ENCODE data around the gene NELFE. TPM values are rescaled to one million over a fixed set of nuclear protein-coding genes. Genes with fewer than 3 reads are reported as not detected.

NELFE gene
- total RNA-seq, 1 experiment from 2014 or later: 75.3 TPM

DNA sequence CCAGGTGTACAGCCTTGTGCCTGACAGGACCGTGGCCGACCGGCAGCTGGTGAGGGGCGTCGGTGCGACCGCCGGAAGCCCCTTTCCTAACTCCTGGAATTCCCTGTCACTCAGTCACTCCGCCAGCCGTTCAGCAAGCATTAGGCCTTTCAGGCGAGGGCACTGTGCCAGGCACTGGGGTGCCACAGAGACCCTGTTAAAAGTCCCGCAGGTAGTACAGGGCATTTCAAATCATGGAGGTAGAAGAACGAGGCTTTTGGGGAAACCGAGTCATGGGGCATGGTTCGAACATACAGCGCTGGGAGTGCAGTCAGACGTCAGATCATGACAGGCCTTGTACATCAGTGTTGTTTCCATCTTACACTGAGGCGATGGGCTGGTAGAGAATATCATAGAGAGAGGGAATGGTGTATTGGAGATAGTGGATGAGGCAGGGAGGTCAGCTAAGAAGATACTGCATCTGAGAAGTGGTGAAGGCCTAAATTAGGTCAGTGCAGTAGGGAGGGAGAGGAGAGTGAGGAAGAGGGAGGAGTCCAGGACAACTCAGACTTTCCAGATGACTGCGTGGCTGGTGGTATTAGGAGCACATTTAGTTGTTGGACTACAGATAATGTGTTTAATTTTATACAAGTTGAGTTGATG lies 14.1 kb upstream of the NELFE start:
- H3K27me3 Mint-ChIP-seq (ENCODE audit: insufficient read depth, unreplicated experiment): no peaks in the 10 kb centered on the region

DNA sequence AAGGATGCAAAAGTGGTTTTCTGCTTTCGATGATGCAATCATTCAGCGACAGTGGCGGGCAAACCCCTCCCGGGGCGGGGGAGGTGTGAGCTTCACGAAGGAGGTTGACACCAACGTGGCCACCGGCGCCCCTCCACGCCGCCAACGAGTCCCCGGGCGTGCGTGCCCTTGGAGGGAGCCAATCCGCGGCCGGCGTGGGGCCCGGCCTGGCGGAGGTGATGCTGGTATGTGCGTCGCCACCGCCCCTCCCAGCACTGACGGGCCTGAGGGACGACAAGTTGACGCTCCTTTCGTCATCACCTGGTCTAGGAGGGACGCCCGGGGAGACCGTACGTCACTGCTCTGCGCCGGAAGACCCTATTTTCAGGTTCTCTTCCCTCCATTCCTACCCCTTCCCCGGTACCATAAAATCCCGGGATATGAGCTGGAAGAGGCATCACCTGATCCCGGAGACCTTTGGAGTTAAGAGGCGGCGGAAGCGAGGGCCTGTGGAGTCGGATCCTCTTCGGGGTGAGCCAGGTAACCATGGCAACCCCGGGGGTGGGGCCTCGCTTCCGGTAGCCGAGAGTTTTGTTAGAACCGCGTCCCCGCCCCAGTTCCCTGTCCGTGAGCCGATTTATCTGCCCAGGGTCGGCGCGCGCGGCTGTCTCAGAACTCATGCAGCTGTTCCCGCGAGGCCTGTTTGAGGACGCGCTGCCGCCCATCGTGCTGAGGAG lies 13.4 kb upstream of the NELFE start, which contains the start of gene DXO:
DXO (minus strand) TSS at position 146 of the 716 bp plus-strand sequence. CDS start 463 bp downstream, outside the sequence.
- TF ChIP-seq, protein P1, sequence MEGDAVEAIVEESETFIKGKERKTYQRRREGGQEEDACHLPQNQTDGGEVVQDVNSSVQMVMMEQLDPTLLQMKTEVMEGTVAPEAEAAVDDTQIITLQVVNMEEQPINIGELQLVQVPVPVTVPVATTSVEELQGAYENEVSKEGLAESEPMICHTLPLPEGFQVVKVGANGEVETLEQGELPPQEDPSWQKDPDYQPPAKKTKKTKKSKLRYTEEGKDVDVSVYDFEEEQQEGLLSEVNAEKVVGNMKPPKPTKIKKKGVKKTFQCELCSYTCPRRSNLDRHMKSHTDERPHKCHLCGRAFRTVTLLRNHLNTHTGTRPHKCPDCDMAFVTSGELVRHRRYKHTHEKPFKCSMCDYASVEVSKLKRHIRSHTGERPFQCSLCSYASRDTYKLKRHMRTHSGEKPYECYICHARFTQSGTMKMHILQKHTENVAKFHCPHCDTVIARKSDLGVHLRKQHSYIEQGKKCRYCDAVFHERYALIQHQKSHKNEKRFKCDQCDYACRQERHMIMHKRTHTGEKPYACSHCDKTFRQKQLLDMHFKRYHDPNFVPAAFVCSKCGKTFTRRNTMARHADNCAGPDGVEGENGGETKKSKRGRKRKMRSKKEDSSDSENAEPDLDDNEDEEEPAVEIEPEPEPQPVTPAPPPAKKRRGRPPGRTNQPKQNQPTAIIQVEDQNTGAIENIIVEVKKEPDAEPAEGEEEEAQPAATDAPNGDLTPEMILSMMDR (IDR thresholded peaks at IDR 0.05; ENCODE audit: insufficient read depth in 1 of 2, low read depth in 1 of 2, low read length in 1 of 2, severe bottlenecking in 1 of 2, unreplicated experiment in 1 of 2): no peak

More for the DNA sequence above, 14.1 kb upstream of the NELFE start:
- Histone ChIP-seq H3K27me3 (replicated peaks; ENCODE audit: control insufficient read depth, insufficient read depth, low read length) (no peaks in the 10 kb centered on the region), H3K4me3 (ENCODE audit: low read depth, low read length) (peak overlapping the region; percentile 76), H3K9me3 (no peaks in the 10 kb centered on the region), H3K4me1 (peaks cover 5% of the 10 kb centered on the region; the same call in 1 of the 2 replicates), H3K36me3 (ENCODE audit: control insufficient read depth, insufficient read depth, low read length) (peaks cover 1% of the 10 kb centered on the region; the same call in 1 of the 2 replicates)
- TF ChIP-seq, protein P1 (IDR thresholded peaks at IDR 0.05; ENCODE audit: insufficient read depth in 1 of 2, low read depth in 1 of 2, low read length in 1 of 2, severe bottlenecking in 1 of 2, unreplicated experiment in 1 of 2): no peak
- TSS peak; percentile 58 for BruUV-seq (replicated peaks)
- Mint-ChIP-seq H3K4me1 (ENCODE audit: low read depth, unreplicated experiment) (peaks cover 21% of the 10 kb centered on the region), H3K36me3 (ENCODE audit: insufficient read depth, unreplicated experiment) (peaks cover 66% of the 10 kb centered on the region), H3K27ac (ENCODE audit: unreplicated experiment) (peak overlapping the region; percentile 82), H3K4me3 (ENCODE audit: unreplicated experiment) (peak overlapping the region; percentile 67), H3K9me3 (ENCODE audit: unreplicated experiment) (no peaks in the 10 kb centered on the region)
- POLR2A ChIA-PET: interaction anchor here (0.6 to 2.4 kb wide), 3 partner anchors 14 to 220 kb away, joined by 5 to 18 read pairs (median 10); partner anchors contain the start of genes NELFE and SKIC2
- CTCF ChIA-PET: interaction anchor here (1.3 to 1.6 kb wide), 2 partner anchors 20 to 74 kb away, joined by 3 to 4 read pairs; no protein-coding TSS in a partner anchor
- intact Hi-C loops (cut with micrococcal nuclease; ENCODE audit: unreplicated experiment): loop anchor here (1.0 kb wide), 1 partner anchor 14 kb away; the partner anchor contains the start of gene SKIC2
- DNase-seq: no peak

More for the DNA sequence above, 13.4 kb upstream of the NELFE start, which contains the start of gene DXO:
- DNase-seq: peak; percentile 97 to 98
- Histone ChIP-seq H3K27me3 (replicated peaks; ENCODE audit: control insufficient read depth, insufficient read depth, low read length) (no peaks in the 10 kb centered on the region), H3K4me3 (ENCODE audit: low read depth, low read length) (peak within 1 kb of the TSS; percentile 76), H3K4me1 (peaks cover 5% of the 10 kb centered on the region; the same call in 1 of the 2 replicates), H3K9me3 (no peaks in the 10 kb centered on the region), H3K36me3 (ENCODE audit: control insufficient read depth, insufficient read depth, low read length) (peaks cover 1% of the 10 kb centered on the region; the same call in 1 of the 2 replicates)
- Mint-ChIP-seq H3K27ac (ENCODE audit: unreplicated experiment) (peak within 1 kb of the TSS; percentile 82), H3K27me3 (ENCODE audit: insufficient read depth, unreplicated experiment) (no peaks in the 10 kb centered on the region), H3K4me1 (ENCODE audit: low read depth, unreplicated experiment) (peaks cover 21% of the 10 kb centered on the region), H3K4me3 (ENCODE audit: unreplicated experiment) (peak within 1 kb of the TSS; percentile 67), H3K36me3 (ENCODE audit: insufficient read depth, unreplicated experiment) (peaks cover 68% of the 10 kb centered on the region), H3K9me3 (ENCODE audit: unreplicated experiment) (no peaks in the 10 kb centered on the region)
- intact Hi-C loops (cut with micrococcal nuclease; ENCODE audit: unreplicated experiment): loop anchor here (1.0 kb wide), 1 partner anchor 13 kb away; the partner anchor contains the start of gene SKIC2
- CTCF ChIA-PET: interaction anchor here (1.3 to 1.6 kb wide), 2 partner anchors 20 to 74 kb away, joined by 3 to 4 read pairs; no protein-coding TSS in a partner anchor
- no TSS peak for BruUV-seq (replicated peaks)
- POLR2A ChIA-PET: interaction anchor here (0.6 to 2.4 kb wide), 13 partner anchors 13 to 225 kb away, joined by 3 to 18 read pairs (median 4); partner anchors contain the start of genes CFB, HSPA1A, HSPA1B and HSPA1L

All from Caco-2 (cell line).